Stimulated activated CD8-positive, alpha-beta memory T cell treated with anti-CD3 and anti-CD28 coated beads, Interleukin-2, amount 100 ng/mL, for 48 hours (primary cell): ENCODE results near the gene SUMO3.

ENCODE experiments used
- DNase-seq, 2 donors: peaks; one replicate each; pipeline ENCODE4 v3.0.0-alpha.2; 2020; ENCODE audit warnings: low read depth in 2 of 2

Gene SUMO3

GRCh38 chr21:44802396-44803153, 15.3 kb downstream of the SUMO3 start:
- DNase-seq: no peak

DNA sequence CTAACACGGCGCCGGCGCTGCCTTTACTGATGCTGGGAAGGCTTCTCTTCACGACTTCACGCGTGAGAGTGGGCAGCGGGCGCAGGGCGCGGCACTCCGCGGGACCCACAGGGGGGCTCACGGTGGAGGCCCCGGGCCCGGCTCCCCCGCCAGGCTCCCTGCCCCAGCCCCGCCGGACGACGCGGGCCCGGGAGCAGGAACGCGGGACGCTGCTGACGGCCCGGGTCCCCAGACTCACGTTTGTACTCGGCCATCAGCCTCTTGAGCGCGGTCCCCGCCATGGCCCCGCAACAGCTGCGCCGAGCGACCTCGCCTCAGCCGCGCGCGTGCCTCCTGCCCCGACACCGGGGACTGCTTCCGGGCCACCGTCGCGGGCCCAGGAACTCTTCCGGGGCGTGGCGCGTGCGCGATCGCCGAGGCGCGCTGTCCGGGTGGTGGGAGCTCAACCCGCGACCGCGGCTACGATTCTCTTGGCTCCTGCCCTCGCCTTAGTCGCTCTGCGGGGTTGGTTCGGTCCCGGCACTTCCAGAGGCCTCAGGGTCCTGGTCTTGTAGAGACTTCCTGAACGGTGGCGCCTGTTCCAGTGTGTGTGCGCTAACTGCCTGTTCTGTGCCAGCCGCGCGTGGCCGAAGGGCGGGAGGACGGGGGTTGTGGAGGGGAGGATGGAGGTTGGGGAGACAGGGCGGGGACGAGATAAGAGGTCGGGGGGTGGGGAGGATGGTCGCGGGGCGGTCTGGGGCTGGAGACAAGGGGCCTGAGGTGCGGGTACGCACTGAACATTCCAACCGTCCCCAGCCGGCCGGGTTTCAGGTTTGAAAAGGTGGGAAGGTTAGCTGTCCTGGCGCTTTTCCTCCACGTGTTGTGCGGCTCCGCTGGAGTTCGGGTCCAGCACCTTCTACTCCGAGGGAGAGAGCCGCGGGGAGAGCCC, 16.1 kb downstream of the SUMO3 start, which contains the start of gene UBE2G2:
UBE2G2 (minus strand) TSS at position 353 of the 928 bp plus-strand sequence; CDS start at position 281, 72 bp downstream.
- DNase-seq: peak; percentile 80 to 82

DNA sequence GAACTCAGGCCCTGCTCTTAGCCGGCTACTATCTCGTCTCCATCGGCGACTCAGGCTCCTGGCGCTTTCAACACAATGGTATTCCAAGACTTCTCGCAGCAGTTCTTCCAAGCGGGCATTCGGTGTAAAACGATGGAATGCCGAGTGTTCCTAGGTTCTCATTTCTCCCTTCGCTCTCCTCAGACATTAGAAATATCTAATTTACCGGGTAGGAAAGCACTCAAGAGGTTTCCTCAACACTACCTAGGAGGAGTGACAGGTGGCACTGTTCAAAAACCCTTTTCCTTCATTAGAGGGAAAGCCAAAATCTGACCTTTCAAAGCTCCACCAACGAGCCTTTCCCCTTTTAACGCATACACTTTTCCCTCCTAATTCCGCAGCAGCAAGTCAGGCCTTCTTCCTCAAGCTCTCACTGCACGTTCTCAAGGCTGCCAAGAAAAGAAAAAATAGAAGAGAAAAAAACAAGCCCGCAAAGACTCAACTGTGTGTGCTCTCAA, 16.8 kb downstream of the SUMO3 start:
- DNase-seq: no peak

DNA sequence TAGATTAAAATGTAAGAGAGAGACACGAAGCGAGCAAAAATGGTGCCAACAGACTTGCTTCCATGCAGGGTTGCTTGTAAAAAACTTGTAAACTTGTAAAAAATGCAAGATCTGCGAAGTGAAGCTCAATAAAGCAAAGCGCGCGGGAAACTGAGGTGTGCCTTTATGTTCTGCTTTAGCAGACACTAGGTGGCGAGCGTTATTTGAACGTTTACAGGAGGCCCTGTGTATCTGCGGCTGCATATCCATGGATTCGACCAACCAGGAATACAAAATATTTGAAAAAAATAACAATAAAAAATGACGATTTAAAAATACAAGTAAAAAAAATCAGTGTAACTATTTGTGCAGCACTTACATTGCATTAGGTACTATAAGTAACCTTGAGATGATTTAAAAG, 17.8 kb downstream of the SUMO3 start:
- no peak for DNase-seq

- no peak for DNase-seq
Observed at GRCh38 chr21:44799646-44800045, 18.2 kb downstream of the SUMO3 start.

DNA sequence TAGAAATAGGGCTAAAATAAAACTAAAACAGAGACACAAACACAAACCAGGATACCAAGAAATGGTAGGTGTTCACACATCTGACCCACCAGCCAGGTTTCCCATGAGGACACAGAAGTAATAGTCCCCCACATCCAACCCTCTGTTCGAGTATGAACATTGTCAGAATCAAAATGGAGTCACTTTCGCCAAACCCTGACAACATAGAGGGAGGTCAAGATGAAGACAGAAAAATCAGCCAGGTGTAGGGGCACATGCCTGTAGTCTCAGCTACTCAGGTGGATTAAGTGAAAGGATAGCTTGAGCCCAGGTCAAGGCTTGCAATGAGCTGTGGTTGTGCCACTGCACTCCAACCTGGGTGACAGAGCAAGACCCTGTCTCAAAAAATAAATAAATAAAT, 20.1 kb downstream of the SUMO3 start:
- DNase-seq: no peak

GRCh38 chr21:44795342-44795741, 22.5 kb downstream of the SUMO3 start:
- no peak for DNase-seq

DNA sequence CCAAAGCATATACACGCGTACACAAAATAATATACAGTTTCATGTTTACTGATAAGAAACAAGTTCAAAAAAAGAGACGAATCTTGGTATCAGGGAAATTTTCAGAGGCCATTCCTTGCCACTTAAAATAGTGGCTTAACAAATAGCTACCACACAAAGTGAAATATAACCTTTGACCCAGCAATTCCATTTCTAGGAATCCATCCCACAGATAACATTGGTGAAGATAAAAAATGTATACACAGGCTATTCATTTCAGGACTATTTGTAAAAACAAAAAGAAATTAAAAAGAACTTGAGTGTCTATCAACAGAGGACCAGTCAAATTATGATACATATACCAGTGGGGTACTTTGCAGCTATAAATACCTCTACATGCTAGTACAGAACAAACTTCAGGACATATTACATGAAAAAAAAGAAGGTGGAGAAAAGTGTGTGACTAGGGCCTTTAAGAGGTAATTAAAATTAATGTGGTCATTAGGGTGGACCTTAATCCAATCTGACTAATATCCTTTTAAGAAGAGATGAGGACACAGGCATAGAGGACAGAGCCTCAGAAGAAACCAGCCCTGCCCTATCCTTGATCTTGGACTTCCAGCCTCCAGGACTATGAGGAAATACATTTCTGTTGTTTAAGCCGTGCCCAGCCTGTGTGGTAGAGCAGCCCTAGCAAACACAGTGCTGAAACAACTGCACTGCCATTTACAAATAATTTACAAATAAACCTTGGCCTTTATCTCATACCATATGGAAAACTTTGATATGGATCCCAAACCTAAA, 24.1 kb downstream of the SUMO3 start:
- DNase-seq: no peak

- peak in 1 of 2 donors; percentile 15 for DNase-seq
Observed at GRCh38 chr21:44792702-44793591, 24.9 kb downstream of the SUMO3 start.

DNA sequence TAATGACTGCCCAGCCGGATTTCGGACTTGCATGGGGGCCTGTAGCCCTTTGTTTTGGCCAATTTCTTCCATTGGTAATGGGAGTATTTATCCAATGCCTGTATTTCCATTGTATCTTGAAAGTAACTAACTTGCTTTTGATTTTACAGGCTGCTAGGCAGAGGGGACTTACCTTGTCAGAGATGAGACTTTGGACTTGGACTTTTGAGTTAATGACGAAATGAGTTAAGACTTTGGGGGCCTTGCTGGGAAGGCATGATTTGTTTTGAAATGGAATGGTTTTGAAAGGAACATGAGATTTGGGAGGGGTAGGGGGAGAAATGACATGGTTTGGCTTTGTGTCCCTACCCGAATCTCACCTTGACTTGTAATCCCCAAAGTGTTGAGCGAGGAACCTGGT, 25.9 kb downstream of the SUMO3 start:
- no peak for DNase-seq

- no peak for DNase-seq
Observed at GRCh38 chr21:44791246-44791645, 26.6 kb downstream of the SUMO3 start.

GRCh38 chr21:44790368-44790767, 27.5 kb downstream of the SUMO3 start:
- DNase-seq: no peak

GRCh38 chr21:44789880-44790279, 28.0 kb downstream of the SUMO3 start:
- no peak for DNase-seq

DNA sequence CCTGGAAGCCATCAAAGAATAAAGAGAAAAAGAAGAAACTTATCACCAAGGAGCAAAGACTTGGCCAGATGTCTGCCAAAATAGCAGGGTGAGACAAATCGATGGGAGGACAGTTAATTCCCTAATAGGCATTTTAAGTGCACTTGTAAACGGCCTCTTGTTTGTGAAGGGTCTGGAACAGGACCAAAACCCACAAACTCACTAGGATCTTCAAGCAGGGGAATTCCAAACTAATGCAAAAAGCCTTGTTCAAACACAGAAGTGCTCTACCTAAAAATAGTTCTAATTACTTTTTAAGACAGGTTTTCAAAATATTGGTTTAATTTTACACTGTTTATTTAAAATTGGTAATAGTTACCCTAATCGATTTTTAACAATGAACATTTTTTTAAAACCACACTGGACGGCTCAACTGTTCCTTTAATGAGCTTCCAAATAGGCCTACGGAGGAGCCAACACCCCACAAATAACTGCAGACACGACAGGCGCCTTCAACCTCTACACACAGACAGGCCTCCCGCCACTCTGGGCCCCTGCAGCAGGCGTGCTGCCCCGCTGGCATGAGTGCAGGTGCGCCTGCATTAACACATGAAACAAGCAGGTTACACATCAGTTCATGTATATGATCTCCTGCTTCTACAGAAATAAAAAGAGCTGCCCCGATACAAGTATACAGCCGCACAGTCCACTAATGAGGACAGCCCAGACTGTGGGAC, 32.1 kb downstream of the SUMO3 start:
- no peak for DNase-seq

GRCh38 chr21:44784810-44785209, 33.1 kb downstream of the SUMO3 start:
- DNase-seq: no peak

DNA sequence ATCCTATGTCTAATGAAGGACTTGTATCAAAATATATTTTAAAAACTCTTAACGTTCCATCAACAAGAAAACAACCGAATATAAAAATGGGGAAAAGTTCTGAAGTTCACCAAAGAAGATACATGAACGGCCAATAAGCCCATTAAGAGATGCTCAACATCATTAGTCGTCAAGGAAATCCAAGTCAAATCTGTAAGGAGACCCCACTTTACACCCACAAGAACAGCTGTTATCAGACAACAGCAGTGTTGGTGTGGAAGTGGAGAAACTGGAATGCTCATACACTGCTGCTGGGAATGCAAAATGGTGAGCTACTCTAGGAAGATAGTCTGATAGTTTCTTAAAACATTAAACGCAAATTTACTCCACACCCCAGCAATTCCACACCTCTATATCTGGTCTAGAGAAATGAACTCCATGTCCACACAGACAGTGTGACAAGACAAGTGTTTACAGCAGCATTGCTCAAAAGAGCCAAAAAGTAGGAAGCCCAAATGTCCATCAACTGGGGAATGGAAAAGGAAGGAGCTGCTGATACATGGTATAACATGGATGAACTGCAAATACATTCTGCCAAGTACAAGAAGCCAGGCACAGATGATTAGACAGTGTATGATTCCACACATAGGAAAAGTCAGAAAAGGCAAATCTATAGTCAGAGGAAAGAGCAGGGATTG, 34.7 kb downstream of the SUMO3 start:
- DNase-seq: no peak

DNA sequence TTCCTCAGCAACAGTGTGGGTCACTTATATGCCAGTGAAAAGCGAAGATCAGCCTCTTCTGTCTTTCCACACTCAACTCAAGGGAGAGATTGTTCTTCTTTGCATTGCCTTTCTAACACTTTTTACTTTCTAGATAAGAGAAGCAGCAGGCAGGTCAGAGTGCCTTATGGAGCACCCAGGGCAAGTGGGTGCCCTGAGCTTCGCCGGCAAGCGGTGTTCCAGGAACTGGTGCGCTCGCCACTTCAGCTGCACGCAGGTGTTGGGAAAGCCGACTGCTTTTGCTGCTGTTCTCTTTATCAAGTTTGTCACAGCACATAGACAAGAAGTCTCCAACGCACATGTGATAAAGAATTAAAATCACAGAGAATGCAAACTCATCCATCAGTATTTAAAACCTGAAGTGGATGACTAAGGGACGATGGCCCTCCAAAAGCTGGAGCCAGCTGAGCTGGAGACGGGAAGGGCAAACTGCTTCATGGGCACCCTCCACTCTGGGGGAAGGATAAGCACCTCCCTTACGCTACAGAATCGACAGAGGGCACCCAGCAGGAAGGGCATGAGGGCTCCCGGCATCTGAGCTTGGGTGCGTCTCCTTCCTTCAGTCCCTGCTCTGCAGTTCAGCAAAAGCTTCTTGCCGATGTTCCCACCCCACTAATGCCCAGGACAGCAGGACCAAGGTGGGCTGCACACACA, 36.9 kb downstream of the SUMO3 start:
- no peak for DNase-seq

GRCh38 chr21:44780137-44780502, 37.7 kb downstream of the SUMO3 start:
- no peak for DNase-seq
